Endothelial cell of umbilical vein (primary cell): Measurements from ENCODE around the gene UBE2F. TPM values are rescaled to one million over a fixed set of nuclear protein-coding genes. Genes with fewer than 3 reads are reported as not detected.

ENCODE experiments used
- BruUV-seq: library from RNA; stranded (reverse); fragments of 400-500 nt; replicated peaks from 2 replicates; lab custom pipeline; 2021; lab: Mats Ljungman, UMichigan
- CTCF ChIA-PET: fragments of 300-600, 350-600 bp; sonication (Branson Sonifier 250); formaldehyde crosslinking; loops from one replicate; lab custom pipeline; 2021; ENCODE audit warnings: antibody characterized with exemption, inconsistent platforms; lab: Charles Lee
- POLR2A ChIA-PET: fragments of 300-600, 350-600 bp; sonication (Branson Sonifier 250); formaldehyde crosslinking; loops from one replicate; lab custom pipeline; 2021; ENCODE audit warnings: antibody characterized with exemption, inconsistent platforms; lab: Charles Lee
- DNase-seq: peaks from one replicate; pipeline ENCODE4 v3.0.0-alpha.2; 2011; ENCODE audit warnings: low read depth, low spot score
- FAIRE-seq: peaks from 2 replicates; lab custom pipeline; 2011; peaks lifted over from hg19 to GRCh38; lab: Jason Lieb, UNC
- H2AFZ ChIP-seq: 2 replicates; pipeline ENCODE4 v1.6.0; 2012; ENCODE audit warnings: low read depth, low read length, control low read depth, inconsistent platforms
- H3K27ac ChIP-seq: 2 replicates; pipeline ENCODE4 v1.5.1; 2011; ENCODE audit warnings: low read depth, mild to moderate bottlenecking, control low read depth, low read length, moderate library complexity; ENCODE audit not compliant: insufficient read depth
- H3K27me3 ChIP-seq, 2 experiments: 2 replicates each; pipeline versions ENCODE4 v1.6.0 to v1.6.1; 2011; ENCODE audit warnings: low read length in 2 of 2, mixed read lengths in 1 of 2; ENCODE audit not compliant: control insufficient read depth in 2 of 2, insufficient read depth in 2 of 2
- H3K36me3 ChIP-seq, 2 experiments: 2 replicates in 1 of 2; 3 replicates in 1 of 2; pipeline ENCODE4 v1.5.1; 2011; ENCODE audit warnings: low read length in 2 of 2, mild to moderate bottlenecking in 1 of 2, moderate library complexity in 1 of 2; ENCODE audit not compliant: control insufficient read depth in 2 of 2, insufficient read depth in 2 of 2; ENCODE audit errors: extremely low read depth in 1 of 2
- H3K4me1 ChIP-seq: 3 replicates; pipeline ENCODE4 v1.5.1; 2011; ENCODE audit warnings: mild to moderate bottlenecking, low read length; ENCODE audit not compliant: control insufficient read depth, insufficient read depth; ENCODE audit errors: extremely low read depth
- H3K4me2 ChIP-seq: 2 replicates; pipeline ENCODE4 v1.6.1; 2011; ENCODE audit warnings: low read length, control low read depth, mixed read lengths; ENCODE audit not compliant: insufficient read depth
- H3K4me3 ChIP-seq, 3 experiments: fragments of 200-600 bp in 1 of 3; sonication (generic), shearing (Covaris generic) in 1 of 3; replicated peaks in 1 of 3; 2 replicates each; pipeline ENCODE4 v1.5.1; 2011 to 2016; ENCODE audit warnings: control low read depth in 3 of 3, low read length in 3 of 3, mild to moderate bottlenecking in 2 of 3, inconsistent platforms in 1 of 3, low read depth in 1 of 3, moderate library complexity in 1 of 3; ENCODE audit not compliant: insufficient read depth in 1 of 3
- H3K79me2 ChIP-seq: 2 replicates; pipeline ENCODE4 v1.6.0; 2012; ENCODE audit warnings: low read length, inconsistent platforms; ENCODE audit not compliant: control insufficient read depth, insufficient read depth
- H3K9ac ChIP-seq: replicated peaks from 2 replicates; pipeline ENCODE3; 2011; ENCODE audit warnings: low read length, control low read depth; ENCODE audit not compliant: insufficient read depth; ENCODE audit errors: extremely low read depth
- H3K9me1 ChIP-seq: replicated peaks from 3 replicates; pipeline ENCODE4 v1.6.0; 2011; ENCODE audit warnings: mild to moderate bottlenecking, low read length; ENCODE audit not compliant: control insufficient read depth, insufficient read depth; ENCODE audit errors: extremely low read depth
- H3K9me3 ChIP-seq: replicated peaks from 2 replicates; pipeline ENCODE4 v1.5.1; 2012; ENCODE audit warnings: low read length, inconsistent platforms; ENCODE audit not compliant: control insufficient read depth, insufficient read depth
- H4K20me1 ChIP-seq: replicated peaks from 2 replicates; pipeline ENCODE3; 2011; ENCODE audit warnings: mild to moderate bottlenecking, low read length; ENCODE audit not compliant: control insufficient read depth, insufficient read depth; ENCODE audit errors: extremely low read depth
- EZH2 ChIP-seq: IDR thresholded peaks from 2 replicates; pipeline ENCODE4 v1.6.1; 2012; ENCODE audit warnings: borderline replicate concordance, low read depth, mild to moderate bottlenecking, moderate library complexity, low read length, inconsistent platforms; ENCODE audit not compliant: severe bottlenecking
- FOS ChIP-seq: IDR thresholded peaks from 2 replicates; pipeline ENCODE4 v1.6.1; 2011; ENCODE audit warnings: mild to moderate bottlenecking, low read length, moderate library complexity, borderline replicate concordance; ENCODE audit not compliant: insufficient read depth
- GATA2 ChIP-seq: IDR thresholded peaks from 2 replicates; pipeline ENCODE4 v1.7.0; 2011; ENCODE audit warnings: low read depth, mild to moderate bottlenecking, moderate library complexity, mixed read lengths, low read length; ENCODE audit not compliant: insufficient read length, insufficient read depth
- JUN ChIP-seq: IDR thresholded peaks from 2 replicates; pipeline ENCODE4 v1.6.1; 2011; ENCODE audit warnings: borderline replicate concordance, low read depth; ENCODE audit not compliant: insufficient read length, insufficient read depth
- MAX ChIP-seq: IDR thresholded peaks from 2 replicates; pipeline ENCODE4 v1.6.1; 2011; ENCODE audit not compliant: insufficient read depth, insufficient read length
- MYC ChIP-seq: IDR thresholded peaks from one replicate; pipeline ENCODE4 v1.6.1; 2011; ENCODE audit warnings: mild to moderate bottlenecking, low read depth, low read length
- POLR2A ChIP-seq: IDR thresholded peaks from 2 replicates; pipeline ENCODE4 v1.6.1; 2012; ENCODE audit warnings: low read depth, mild to moderate bottlenecking, control low read depth, low read length
- POLR2AphosphoS5 ChIP-seq: IDR thresholded peaks from 2 replicates; pipeline ENCODE4 v1.6.1; 2012; ENCODE audit warnings: low read depth, mild to moderate bottlenecking, control low read depth, low read length, moderate library complexity; ENCODE audit not compliant: insufficient read depth
- dilution Hi-C: fragments of 300-500 bp; cut with MboI; formaldehyde crosslinking; loops from one replicate; pipeline ENCODE4 v1.15.0; 2019; ENCODE audit warnings: low sequenced_read_pairs; ENCODE audit not compliant: extremely low pct_ligation_motif_present
- intact Hi-C: fragments of 100-400 bp; cut with micrococcal nuclease; formaldehyde crosslinking; loops from one replicate; pipeline ENCODE4 v1.10.0; 2022
- polyA plus RNA-seq, 4 experiments: library from polyadenylated mRNA; depleted of rRNA in 3 of 4; stranded (reverse) in 3 of 4; unstranded in 1 of 4; fragments of >200 nt; gene quantifications; 2 replicates each; pipeline versions ENCODE4 v1.2.1 to v1.2.3, GENCODE V29; 2011 to 2012; ENCODE audit warnings: missing spikeins in 1 of 4
- total RNA-seq: library from RNA; stranded (reverse); gene quantifications from 2 replicates; pipeline ENCODE4 v1.2.3, GENCODE V29; 2021
- TF ChIP-seq, protein P1 (sequence below), 2 donors: IDR thresholded peaks; 1 replicate in 1 of 2; 2 replicates in 1 of 2; pipeline ENCODE4 v1.5.1; 2011; ENCODE audit warnings: low read length in 2 of 2, mild to moderate bottlenecking in 2 of 2, moderate library complexity in 2 of 2, control low read depth in 1 of 2, inconsistent platforms in 1 of 2, low read depth in 1 of 2; ENCODE audit not compliant: insufficient read depth in 1 of 2; ENCODE audit errors: extremely low read depth in 1 of 2

The UBE2F gene
- total and polyA plus RNA-seq, 2 donors (not counting 3 experiments of a cell fraction or from before 2014, with no cell fraction given), result 42.3 to 45.6 TPM

- Histone ChIP-seq H3K36me3 (no peaks in the 10 kb centered on the region), H3K4me3 (no peak overlapping the region), H2AFZ (no peak overlapping the region), H3K4me2 (no peak overlapping the region), H3K9me1 (no peaks in the 10 kb centered on the region), H3K9ac (no peak overlapping the region), H3K9me3 (no peaks in the 10 kb centered on the region), H4K20me1 (no peaks in the 10 kb centered on the region), H3K27me3 (no peaks in the 10 kb centered on the region), H3K4me1 (no peaks in the 10 kb centered on the region), H3K79me2 (no peaks in the 10 kb centered on the region), H3K27ac (no peak overlapping the region)
- TF ChIP-seq MAX, result no peak
- TF ChIP-seq GATA2, result no peak
- no peak for TF ChIP-seq JUN
- no peak for TF ChIP-seq FOS
- TF ChIP-seq EZH2, result no peak
- TF ChIP-seq POLR2A, result no peak
- no peak for TF ChIP-seq MYC
- no peak for TF ChIP-seq POLR2AphosphoS5
- TF ChIP-seq, protein P1, sequence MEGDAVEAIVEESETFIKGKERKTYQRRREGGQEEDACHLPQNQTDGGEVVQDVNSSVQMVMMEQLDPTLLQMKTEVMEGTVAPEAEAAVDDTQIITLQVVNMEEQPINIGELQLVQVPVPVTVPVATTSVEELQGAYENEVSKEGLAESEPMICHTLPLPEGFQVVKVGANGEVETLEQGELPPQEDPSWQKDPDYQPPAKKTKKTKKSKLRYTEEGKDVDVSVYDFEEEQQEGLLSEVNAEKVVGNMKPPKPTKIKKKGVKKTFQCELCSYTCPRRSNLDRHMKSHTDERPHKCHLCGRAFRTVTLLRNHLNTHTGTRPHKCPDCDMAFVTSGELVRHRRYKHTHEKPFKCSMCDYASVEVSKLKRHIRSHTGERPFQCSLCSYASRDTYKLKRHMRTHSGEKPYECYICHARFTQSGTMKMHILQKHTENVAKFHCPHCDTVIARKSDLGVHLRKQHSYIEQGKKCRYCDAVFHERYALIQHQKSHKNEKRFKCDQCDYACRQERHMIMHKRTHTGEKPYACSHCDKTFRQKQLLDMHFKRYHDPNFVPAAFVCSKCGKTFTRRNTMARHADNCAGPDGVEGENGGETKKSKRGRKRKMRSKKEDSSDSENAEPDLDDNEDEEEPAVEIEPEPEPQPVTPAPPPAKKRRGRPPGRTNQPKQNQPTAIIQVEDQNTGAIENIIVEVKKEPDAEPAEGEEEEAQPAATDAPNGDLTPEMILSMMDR (IDR thresholded peaks at IDR 0.05; ENCODE audit: extremely low read depth in 1 of 2, insufficient read depth in 1 of 2, low read depth in 1 of 2, low read length in 2 of 2), result no peak
- POLR2A ChIA-PET, result no interaction called here
- FAIRE-seq (no peak), DNase-seq (no peak)
- CTCF ChIA-PET, result interaction anchor here (1.4 to 1.6 kb wide), 2 partner anchors 34 to 346 kb away, joined by 3 to 4 read pairs; no protein-coding TSS in a partner anchor
- dilution Hi-C loops (no loop called here), intact Hi-C loops (no loop called here)
- no TSS peak for BruUV-seq
Observed at GRCh38 chr2:237917696-237918374, 49.0 kb upstream of the UBE2F start.
